ENCODE results near the gene RPL21.

- TF ChIP-seq CTCF (IDR thresholded peaks at IDR 0.05; ENCODE audit: poor library complexity) (peak; percentile 80), EZH2 (IDR thresholded peaks at IDR 0.05; ENCODE audit: borderline replicate concordance) (no peak)
Observed at GRCh38 chr13:27270594-27271520, 19.5 kb downstream of the RPL21 start, which contains the start of gene RASL11A.
